ENCODE measurements around the gene RASL10B.

GRCh38 chr17:35745749-35746320 is 14.4 kb downstream of the RASL10B start:
- TF ChIP-seq SNAI2 (CRISPR knock-in tag; IDR thresholded peaks at IDR 0.05) (no peak), ARNTL (CRISPR knock-in tag; IDR thresholded peaks at IDR 0.05; ENCODE audit: borderline replicate concordance, low read depth) (no peak), PATZ1 (CRISPR knock-in tag; IDR thresholded peaks at IDR 0.05; ENCODE audit: borderline replicate concordance) (no peak), TOX (CRISPR knock-in tag; IDR thresholded peaks at IDR 0.05; ENCODE audit: borderline replicate concordance) (no peak), ZFP30 (CRISPR knock-in tag; IDR thresholded peaks at IDR 0.05) (no peak), TSHZ2 (CRISPR knock-in tag; IDR thresholded peaks at IDR 0.05) (no peak), CREB5 (CRISPR knock-in tag; IDR thresholded peaks at IDR 0.05; ENCODE audit: low read depth) (no peak), ZNF70 (CRISPR knock-in tag; IDR thresholded peaks at IDR 0.05) (no peak)
